NB4 (cell line): ENCODE data around the gene NECTIN3.

Source experiments
- CTCF ChIP-seq: IDR thresholded peaks from one replicate; pipeline ENCODE4 v1.5.1; 2012; ENCODE audit warnings: low read depth, low read length
- MYC ChIP-seq: IDR thresholded peaks from 2 replicates; pipeline ENCODE4 v1.6.1; 2011; ENCODE audit warnings: low read depth, low read length
- POLR2A ChIP-seq: IDR thresholded peaks from 2 replicates; pipeline ENCODE4 v1.6.1; 2011; ENCODE audit warnings: mild to moderate bottlenecking; ENCODE audit not compliant: insufficient read length; ENCODE audit errors: extremely low read depth

- TF ChIP-seq CTCF (no peak), POLR2A (no peak), MYC (no peak)
These were observed 170.3 kb downstream of the NECTIN3 start for GRCh38 chr3:111241960-111242359.
